NCI-H1694 treated with DMSO at 0.1 percent for 48 hours (cell line): ENCODE measurements around the gene PRR5.
A peak's percentile ranks its signal among the peaks of the same experiment; 100 is the strongest.
"Not testable (repeated sequence)": the region's sequence is repeated elsewhere in the genome, so short reads cannot be mapped to it uniquely, and the experiment has no call there.

Experiments
- DNase-seq: peaks from one replicate; lab custom pipeline; 2025; lab: John Stamatoyannopoulos, UW

PRR5 gene

DNA sequence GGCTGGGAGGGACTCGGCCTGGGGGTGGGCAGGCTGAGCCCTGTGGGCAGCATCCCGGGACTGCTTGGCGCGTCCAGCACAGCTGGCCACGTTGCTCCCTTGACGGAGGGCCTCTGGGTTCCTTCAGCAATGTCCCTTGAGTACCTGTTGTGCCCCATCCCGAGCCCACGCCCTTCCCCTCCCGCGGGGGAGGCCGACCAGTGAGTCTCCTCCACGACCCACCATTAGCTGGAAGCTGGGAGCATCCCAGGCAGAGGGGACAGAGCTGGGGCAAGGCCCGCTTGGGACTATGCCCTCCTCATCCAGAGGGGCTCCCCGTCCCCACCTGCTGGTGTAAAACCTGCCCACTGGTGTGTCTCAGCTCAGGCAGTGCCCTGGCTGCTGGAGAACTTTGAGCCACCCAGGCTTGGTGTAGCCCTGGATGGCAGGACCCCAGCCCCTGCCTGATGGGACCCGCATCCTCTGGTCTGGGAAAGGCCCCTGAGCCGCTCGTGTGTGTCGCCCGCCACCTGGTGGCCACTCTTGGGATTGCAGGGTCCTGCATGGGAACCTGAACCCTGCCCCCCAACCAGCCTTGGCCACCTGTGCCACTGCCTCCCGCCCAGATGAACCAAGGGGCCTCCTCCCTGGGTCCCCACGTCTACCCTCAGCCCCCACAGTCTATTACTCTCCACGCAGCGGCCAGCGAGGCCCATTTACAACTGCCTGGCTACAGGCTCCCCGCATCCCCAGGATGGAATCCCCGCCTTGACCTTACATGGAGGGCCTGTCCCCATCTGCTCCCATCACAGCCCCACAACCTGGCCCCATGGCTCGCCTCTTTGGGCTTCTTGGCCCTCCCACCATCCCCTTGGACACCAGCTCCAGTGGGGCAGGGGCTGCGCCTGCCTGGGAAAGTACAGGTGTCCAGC lies 33.8 kb downstream of the PRR5 start:
- peak; percentile 45 for DNase-seq

DNA sequence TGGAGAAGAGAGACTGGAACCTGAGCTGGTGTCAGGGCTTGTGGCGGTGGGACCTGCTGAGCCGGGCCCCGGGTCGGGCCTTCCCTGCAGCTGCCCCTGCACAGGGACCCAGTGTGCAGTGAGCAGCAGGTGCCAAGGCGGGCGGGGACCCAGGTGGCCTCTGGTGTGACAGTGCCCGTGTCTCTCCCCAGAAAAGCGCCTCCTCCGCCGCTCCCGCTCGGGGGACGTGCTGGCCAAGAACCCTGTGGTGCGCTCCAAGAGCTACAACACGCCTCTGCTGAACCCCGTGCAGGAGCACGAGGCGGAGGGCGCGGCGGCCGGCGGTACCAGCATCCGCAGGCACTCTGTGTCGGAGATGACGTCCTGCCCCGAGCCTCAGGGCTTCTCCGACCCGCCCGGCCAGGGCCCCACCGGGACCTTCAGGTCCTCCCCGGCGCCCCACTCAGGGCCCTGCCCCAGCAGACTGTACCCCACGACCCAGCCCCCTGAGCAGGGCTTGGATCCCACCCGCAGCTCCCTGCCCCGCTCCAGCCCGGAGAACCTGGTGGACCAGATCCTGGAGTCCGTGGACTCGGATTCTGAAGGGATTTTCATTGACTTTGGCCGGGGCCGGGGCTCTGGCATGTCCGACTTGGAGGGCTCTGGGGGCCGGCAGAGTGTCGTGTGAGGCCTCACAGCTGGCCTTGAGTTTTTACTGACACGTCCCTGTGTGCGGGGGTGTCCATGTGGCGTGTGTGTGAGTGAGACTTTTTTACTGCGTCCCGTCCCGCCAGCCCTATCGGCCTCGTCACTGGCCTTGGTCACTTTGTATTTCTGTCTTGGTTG lies 34.8 kb downstream of the PRR5 start:
- DNase-seq, result no peak

DNA sequence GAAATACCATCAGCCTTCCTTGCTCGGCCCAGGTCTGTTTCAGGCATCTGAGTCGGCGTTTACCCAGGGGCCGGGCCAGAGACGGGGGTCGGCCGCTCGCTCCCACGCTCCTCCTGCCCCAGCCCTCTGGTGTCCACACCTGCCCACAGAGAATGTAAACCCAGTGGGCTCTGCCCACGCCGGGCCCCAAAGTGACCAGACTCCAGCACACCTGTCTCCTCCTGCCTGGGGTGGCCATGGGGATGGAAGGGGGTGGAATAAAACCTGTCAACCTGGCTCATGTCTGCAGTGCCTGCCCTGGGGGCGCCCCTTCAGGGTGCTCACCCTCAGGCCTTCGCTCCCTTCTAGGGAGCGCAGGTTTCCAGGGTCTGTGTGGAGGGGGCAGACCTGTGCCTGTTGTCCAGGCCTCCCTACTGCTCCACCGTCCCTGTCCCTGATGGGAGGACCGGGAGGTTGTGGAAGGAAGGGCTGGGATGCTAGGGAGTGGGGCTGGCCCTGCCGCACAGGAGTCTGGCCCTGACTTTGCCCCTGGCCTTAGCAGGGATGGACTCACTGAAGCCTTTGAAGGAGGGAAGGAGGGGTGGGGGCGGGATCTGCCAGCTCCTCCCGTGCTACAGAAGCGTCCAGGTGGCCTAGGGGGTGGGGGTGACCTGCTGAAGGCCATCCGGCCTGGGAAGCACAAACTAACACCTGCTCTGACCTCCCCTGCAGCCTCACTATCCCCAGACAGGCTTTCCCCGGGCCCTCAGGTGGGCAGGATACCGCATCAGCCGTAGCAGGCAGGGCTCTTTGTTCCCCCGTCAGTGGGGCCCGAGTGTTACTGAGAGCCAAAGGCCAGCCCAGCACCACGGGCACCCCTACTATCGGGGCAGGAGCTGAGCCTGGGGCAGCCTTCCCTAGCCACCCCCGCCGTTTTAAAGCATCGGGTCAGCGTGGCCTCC lies 35.7 kb downstream of the PRR5 start:
- no peak for DNase-seq

DNA sequence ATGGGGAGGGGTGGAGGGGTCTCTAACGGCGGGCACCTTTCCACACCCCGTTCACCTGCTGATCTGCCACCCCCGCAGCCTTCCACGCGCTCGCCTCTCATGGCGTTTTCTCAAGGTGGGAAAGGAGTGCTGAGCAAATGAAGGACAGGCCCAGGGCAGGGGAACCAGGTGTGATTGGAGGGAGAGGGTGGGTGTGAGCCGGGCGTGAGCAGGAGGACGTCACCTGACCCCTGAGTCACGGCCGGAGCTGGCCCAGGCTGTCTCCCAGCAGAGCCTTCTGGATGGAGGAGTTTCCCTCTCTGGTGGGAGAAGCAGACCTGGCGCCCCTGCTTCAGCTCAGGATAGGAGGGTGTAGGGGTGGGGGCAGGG lies 36.3 kb downstream of the PRR5 start:
- DNase-seq, result no peak

DNA sequence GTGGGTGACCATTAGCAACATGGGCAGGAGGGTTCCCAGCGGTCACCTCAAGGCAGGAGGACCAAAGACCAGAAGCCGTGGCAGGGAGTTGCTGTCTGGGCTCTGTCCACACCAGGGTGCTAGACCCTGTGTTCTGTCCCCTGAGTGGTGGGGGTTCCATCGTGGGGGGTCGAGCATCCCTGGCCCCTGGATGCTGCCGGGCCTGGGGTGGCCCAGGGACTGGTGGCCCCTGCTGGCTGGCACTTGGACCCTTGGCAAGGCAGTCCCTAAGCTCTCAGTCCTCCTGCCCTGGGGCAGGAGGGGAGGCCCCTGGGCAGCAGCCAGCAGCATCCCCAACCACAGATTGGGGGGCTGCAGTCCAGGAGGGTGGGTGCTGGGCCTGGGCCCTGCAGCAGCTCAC lies 37.0 kb downstream of the PRR5 start:
- DNase-seq, result no peak

DNA sequence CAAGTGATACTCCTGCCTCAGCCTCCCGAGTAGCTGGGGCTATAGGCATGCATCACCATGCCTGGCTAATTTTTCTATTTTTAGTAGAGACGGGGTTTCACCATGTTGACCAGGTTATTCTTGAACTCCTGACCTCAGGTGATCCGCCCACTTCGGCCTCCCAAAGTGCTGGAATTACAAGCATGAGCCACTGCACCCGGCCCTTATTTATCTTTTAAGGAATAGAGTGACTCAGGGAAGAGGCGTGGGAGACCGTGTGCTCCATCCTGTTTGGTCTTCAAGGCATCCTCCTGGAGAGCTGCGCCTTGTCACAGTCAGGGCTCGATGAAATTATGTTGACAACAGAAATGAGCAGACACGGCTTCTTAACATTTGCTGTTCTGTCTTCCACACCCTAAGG lies 37.7 kb downstream of the PRR5 start:
- DNase-seq, result not testable (repeated sequence)

DNA sequence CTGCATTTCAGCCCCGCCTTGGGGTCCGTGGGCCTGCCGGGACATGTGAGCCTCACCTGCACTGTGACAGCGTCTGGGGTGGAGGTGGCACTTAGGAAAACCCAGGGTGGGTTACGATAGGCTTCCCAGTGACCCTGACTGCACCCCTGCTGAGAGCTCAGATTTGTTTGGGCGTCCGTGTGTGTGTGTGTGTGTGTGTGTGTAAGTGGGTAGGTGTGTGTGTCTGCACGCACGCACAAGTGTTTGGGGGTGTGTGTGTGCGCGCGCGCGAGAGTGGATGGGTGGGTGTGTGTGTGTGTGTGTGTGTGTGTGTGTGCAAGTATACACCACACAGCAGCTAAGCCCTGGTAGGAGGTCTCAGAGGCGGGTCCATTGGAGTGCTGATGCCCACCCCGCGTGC lies 38.3 kb downstream of the PRR5 start:
- DNase-seq, result no peak

DNA sequence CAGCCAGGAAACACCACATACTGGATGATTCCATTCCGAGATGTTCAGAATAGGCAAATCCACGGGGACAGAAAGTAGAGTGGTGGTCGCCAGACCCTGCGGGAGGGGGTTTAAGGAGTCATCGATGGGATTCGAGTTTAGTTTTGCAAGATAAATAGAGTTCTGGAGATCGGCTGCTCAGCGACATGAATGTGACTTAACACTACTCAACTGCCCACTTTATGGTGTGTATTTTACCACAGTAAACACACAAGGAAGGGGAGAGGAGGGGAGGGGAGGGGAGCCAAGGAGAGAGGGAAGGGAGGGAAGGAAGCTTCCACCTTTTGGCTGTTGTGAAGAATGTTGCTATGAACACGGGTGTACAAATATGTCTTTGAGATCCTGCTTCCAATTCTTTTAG lies 39.9 kb downstream of the PRR5 start:
- DNase-seq, result no peak

DNA sequence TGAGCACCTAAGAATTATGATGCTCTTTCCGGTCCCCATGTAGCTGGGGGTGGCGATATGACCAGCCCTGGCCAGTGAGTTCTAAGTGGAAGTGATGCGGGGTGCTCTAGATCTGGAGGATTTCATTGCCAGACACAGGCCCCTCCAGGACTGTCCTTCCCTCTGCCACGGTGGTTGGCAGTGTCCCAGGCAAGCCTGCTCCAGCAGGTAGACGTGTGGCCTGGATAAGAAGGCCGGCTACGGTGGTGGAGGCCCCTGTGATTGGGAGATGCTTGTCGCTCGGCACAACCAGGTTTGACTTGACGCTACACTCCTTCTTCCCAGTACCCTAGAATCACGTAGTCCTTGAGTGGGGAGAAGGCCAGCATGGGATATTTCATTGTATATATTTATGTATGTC lies 41.2 kb downstream of the PRR5 start:
- no peak for DNase-seq

DNA sequence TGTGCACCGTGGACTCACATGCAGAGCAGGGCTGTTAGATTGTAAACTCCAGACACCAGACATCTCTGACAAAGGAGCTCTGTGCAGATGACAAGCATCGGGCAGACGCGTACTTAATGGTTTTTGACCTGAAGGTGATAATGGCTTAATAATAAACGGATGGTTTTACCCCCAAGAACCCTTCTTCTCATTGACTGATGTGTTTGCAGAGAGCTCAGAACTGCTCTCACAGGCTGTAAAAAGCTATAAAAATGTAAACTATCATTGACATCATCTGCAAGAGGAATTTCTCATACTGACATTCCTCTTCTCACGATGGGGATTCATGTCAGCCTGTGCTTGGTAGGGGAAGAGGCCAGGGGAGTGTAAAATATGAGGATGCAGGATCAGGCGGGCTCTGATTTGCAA lies 41.8 kb downstream of the PRR5 start:
- DNase-seq, result no peak

DNA sequence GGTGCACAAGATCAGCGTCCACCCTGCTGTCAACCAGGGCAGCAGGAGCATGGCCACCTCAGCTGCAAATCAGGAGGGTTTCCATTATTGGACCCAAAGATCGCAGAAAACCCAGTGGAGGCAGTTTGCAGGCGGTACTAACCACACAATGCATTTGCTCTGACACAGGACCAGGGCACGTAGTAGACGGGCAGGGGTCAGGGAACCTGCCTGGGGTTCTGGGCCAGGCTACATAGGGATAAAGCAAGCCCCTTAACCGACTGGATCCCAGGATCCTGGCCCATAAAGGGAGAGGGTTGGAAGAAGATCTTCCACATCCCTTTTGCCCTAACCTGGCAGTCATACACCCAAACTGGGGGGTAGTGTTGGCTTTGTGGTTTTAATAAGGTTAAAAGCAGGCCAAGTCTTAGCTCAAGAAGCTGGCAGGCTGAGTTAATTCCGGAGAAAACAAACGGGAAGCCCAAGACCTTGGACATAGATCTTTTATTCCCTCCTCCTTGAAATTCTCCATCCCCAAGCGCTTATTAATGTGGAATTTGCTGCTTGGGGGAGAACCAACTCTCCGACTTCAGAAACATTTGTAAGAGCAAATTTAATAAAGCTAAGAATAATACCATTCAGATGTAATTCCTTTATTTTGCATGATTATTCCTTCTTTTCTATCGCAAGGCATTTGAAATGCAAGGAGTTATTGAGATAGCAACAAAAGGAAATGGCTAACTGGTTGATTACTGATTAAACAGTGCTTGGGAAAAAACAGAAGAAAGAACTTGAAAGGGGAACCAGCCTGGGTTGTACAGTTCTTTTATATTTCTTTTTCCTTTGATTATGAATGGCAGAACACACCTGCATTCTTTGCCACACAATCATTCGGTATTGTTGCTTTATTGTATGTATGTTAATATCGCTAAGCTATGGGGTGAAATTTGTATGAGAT lies 44.1 kb downstream of the PRR5 start:
- DNase-seq, result no peak

DNA sequence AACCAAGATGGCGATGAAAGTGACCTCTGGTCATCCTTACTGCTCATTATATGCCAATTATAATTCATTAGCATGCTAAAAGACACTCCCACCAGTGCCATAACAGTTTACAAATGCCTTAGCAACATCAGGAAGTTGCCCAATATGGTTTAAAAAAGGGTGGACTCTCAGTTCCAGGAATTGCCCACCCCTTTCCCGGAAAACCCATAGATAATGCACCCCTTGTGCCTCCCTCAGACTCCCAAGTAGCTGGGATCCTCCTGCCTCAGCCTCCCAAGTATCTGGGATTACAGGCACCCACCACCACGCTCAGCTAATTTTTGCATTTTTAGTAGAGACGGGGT lies 45.8 kb downstream of the PRR5 start:
- DNase-seq, result not testable (repeated sequence)

DNA sequence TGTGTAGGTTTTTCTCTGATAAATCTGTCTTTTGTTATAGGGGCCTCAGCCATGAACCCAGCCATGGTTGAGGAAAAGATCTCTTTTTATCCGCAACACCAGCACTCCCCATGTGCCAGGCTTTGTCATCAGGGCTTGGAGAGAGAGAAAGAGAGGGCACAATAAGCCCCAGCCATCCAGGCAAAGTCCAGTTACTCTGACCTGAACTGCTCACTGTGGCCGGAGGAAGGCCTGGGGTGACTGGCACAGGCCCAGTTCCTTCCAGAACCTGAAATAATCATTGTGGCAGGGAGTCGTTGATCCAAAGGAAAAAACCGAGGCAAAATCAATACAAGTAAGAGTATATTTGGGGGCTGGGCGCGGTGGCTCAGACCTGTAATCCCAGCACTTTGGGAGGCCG lies 46.5 kb downstream of the PRR5 start:
- DNase-seq, result no peak

DNA sequence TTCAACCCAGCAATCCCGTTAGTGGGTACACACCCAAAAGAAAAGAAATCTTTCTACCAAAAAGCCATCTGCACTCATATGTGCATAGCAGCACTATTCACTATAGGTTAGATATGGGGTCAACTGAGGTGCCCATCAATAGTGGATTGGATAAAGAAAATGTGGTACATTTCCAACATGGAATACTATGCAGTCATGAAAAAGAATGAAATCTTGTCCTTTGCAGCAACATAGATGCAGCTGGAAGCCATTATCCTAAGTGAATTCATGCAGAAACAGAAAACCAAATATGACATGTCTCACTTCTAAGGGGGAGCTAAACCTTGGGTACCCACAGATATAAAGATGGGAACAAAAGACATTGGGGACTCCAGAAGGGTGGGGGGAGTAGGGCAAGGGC lies 48.5 kb downstream of the PRR5 start:
- no peak for DNase-seq

DNA sequence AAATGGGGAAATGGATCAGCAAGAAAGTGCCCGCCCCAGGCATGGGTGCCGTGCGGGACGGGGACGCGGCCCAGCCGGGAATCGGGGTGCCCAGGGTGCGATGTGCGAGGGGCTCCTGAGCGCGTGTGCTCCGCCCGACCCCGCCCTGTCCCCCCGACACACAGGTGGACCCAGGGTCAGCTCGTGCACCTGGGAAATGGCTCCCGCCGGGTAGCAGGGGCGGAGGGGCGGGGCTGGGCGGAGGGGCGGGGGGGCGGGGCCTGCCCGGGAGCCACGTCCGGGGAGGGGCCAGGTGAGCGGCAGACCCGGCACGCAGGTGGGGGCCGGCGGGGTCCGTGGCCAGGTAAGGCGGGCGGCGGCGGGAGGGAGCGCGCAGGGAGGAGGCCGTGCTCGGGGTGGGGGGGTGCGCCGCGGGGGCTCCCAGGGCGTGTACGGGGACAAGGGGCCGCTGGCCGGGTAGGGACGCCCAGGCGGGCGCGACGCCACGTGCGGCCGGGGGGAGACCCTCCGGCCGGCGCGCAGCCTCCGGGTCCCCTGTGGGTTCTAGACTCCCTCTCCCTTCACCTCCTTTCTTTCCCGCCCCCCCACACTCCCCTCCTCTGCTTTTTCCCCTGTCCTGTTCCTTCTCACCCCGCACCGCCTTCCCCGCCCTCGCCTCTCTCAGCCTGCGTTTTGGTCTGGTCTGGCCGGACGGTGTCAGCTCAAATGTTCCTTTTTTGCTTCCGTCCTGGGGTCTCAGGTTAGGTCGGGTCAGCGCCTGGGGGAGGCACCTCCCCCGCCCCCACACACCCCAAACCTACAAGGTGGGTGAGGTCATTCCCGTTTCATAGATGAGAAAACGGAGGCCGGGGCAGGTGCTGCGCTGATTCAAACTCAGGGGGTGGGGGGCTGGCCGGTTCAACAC lies 50.5 kb downstream of the PRR5 start, which contains the start of gene ARHGAP8:
ARHGAP8 (plus strand) TSS at position 291 of the 904 bp plus-strand sequence. CDS start 33,953 bp downstream, outside the sequence.
- DNase-seq, result no peak

DNA sequence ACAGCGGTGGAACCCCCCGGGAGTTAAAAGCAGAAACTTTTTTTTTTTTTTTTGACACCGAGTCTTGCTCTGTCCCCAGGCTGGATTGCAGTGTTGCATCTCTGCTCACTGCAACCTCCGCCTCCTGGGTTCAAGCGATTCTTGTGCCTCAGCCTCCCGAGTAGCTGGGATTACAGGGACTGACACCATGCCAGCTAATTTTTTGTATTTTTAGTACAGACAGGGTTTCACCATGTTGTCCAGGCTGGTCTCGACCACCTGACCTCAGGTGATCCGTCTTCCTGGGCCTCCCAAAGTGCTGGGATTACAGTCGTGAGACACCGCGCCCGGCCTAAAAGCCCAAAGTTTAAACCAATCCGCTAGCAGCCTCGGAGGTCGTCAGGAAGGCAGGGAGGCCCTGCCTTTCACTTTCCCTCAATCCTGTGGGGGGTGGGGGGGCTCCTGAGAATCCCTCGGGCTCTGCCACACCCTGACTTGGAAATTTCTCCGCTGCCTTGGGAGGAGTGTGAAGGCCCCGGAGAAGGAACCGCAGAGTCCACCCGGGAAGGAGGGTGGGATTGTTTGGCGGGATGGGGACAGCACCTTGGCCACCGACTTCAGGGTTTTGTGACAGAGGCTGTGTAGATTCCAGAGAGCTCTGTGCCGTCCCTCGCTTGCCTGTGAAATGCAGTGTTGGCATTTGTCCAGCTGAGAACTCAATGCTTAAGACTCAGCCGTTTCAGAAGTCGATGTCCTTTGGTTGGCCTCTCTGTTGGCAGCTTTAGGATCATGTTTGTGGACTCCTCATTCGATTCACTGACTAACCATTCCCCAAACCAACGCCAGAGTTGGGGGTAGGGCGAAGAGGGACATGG lies 51.4 kb downstream of the PRR5 start:
- DNase-seq, result no peak

DNA sequence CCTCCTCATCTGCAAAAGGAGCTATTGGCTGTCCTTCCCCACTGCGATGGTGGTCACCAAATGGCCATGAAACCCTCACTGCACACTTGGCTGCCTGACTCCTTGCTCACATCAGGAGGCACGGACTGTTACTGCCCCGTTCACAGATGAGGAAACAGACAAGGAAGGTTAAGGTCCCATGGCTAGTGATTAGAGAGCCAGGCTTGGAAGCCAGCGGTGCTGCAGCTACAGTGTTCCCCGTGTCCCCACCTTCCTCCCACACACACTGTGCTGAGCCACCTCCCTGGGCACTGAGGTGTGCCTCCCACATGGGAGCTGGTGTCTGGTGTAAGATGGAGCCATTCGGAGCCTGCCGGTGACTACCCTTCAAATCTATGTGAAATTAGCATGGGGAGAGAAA lies 53.0 kb downstream of the PRR5 start:
- no peak for DNase-seq

DNA sequence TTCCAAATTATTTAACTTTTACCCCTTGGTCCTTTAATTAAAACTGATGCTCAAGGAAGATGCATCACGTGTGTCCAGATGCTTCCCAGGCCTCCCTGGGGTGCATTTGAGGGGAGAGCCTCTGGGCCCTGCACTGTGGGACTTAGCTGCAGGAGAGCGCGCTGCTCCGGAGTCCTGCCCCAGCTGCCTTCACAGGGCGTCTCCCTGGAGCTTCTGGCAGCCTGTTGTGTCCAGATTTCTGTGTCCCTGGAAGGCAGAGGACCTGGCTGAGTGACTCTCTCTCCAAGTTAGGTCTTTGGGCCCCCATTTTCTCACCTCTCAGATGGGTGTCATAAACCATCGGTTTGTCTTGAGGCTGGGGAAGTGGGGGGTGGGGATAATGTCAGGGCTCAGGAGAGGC lies 53.4 kb downstream of the PRR5 start:
- no peak for DNase-seq

DNA sequence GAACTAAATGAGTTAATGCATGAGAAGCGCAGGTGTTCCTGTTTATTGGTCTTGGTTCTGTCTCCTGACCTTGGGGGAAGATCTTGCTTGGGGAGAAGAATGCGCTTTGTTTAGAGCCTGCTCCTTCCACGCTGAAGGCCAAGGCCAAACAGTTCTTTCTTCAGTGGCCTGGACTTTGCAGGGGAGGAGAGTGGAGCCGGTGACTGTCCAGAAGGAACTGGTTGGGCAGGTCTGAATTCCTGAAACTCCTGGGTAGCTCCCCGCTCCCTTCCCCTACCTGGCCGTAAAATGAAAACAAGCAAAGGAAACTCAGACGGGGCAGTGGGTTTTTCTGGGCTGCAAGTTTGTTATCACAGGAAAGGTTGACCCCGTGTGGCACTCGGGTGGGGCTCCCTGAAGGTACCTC lies 54.0 kb downstream of the PRR5 start:
- DNase-seq, result no peak
